C4-2B (cell line): ENCODE data around the gene RETN.

Experiments
- ZFX ChIP-seq: fragments of 450-650 bp; IDR thresholded peaks from 2 replicates; pipeline ENCODE4 v1.6.1; 2017
- TF ChIP-seq, protein P1 (sequence below): fragments of 450-650 bp; conservative IDR thresholded peaks from 2 replicates; pipeline ENCODE4 v1.5.1; 2017; ENCODE audit warnings: mild to moderate bottlenecking

- TF ChIP-seq, protein P1, sequence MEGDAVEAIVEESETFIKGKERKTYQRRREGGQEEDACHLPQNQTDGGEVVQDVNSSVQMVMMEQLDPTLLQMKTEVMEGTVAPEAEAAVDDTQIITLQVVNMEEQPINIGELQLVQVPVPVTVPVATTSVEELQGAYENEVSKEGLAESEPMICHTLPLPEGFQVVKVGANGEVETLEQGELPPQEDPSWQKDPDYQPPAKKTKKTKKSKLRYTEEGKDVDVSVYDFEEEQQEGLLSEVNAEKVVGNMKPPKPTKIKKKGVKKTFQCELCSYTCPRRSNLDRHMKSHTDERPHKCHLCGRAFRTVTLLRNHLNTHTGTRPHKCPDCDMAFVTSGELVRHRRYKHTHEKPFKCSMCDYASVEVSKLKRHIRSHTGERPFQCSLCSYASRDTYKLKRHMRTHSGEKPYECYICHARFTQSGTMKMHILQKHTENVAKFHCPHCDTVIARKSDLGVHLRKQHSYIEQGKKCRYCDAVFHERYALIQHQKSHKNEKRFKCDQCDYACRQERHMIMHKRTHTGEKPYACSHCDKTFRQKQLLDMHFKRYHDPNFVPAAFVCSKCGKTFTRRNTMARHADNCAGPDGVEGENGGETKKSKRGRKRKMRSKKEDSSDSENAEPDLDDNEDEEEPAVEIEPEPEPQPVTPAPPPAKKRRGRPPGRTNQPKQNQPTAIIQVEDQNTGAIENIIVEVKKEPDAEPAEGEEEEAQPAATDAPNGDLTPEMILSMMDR: no peak
- no peak for TF ChIP-seq ZFX
Observed at GRCh38 chr19:7622933-7623685, 45.7 kb upstream of the RETN start.
